ENCODE data around the gene TAS2R46.
"Not testable (repeated sequence)": the region's sequence is repeated elsewhere in the genome, so short reads cannot be mapped to it uniquely, and the experiment has no call there.

TAS2R46 gene

DNA sequence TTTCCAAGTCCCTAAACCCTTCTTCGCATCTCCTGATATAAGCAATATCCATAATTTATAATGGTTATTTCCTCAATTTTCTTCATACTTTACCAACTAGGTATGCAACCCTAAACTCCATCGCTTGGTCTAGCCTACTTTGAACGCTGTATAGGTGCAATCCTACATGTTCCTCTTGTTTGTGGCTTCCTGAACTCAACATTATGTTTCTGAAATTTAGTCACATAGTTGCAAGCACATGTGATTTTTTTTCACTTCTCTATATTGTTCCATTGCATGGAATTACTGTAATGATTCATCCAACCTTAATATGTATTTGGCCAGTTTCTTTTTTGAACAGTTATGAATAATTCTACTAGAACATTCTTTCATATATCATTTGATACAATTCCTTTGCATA, 28.1 kb downstream of the TAS2R46 start:
- DNase-seq = not testable (repeated sequence)

DNA sequence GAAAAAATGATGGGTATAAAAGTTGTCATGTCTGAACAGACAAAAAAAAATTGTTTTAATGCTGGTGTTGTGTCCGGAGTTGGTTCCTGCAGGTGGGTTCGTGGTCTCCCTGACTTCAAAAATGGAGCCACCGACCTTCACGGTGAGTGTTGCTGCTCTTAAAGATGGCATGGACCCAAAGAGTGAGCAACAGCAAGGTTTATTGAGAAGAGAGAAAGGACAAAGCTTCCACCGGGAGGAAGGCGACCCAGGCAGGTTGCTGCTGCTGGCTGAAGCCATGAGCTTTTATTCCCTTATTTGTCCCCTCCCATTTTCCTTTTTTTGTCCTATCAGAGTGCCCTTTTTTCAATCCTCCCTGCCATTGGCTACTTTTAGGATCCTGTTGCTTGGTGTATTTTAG, 30.8 kb downstream of the TAS2R46 start, which contains the start of gene TAS2R31:
Gene TAS2R31, minus strand, starts transcription at position 101 of the 400 bp plus-strand sequence. Its CDS starts 72 bp downstream, at position 29.
- DNase-seq = no peak

- DNase-seq = no peak
Observed at GRCh38 chr12:11026118-11026517, 36.0 kb downstream of the TAS2R46 start.

DNA sequence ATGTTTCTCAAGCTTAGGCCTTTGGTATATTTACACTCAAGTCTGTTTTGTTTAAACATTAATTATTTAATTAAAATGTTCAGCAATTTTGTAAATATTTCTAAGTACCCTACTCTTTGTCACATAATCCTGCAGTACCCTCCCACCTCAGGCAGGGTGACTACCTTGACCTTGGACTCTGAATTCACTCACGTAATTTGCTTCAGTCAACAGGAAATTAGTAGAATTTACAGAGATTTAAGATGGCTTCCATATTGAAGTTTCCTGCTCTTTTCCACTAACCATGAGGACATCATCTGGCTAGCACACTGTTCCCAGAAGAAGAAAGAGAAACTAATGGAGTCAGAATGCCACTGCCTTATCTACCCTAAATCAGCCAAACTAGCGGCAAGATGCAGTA, 38.7 kb downstream of the TAS2R46 start:
- DNase-seq = no peak

DNA sequence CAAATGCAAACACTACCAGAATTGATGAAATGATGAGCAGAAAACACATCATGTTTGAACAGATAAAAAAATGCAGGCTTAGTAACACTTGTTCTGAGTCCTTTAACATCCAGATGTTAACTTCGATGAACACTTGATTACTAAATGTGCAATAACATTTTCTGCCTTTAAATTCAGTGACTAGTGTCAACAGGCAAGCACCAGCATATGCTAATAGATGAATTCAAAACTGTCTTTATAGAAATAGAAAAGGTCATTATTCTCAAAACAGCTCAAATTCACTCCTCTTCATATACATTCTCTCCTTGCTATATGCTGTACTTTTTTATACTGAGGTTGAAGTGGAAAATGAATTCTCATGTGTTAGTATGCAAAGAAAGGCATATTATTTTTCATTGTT, 39.6 kb downstream of the TAS2R46 start, which contains the start of gene TAS2R19:
Gene TAS2R19, minus strand, starts transcription at position 101 of the 400 bp plus-strand sequence. Its CDS starts 49 bp downstream, at position 52.
- no peak for DNase-seq

GRCh38 chr12:11016937-11017336, 45.2 kb downstream of the TAS2R46 start:
- DNase-seq = no peak

GRCh38 chr12:11015775-11016430, 46.2 kb downstream of the TAS2R46 start:
- DNase-seq = no peak

GRCh38 chr12:11014234-11014633, 47.9 kb downstream of the TAS2R46 start:
- DNase-seq = no peak
